Skin of body (tissue), 2 donors: ENCODE data around the gene CCL24. TPM values are rescaled to one million over a fixed set of nuclear protein-coding genes. Genes with fewer than 3 reads are reported as not detected.
A peak's percentile ranks its signal among the peaks of the same experiment; 100 is the strongest.
"Not testable (repeated sequence)": the region's sequence is repeated elsewhere in the genome, so short reads cannot be mapped to it uniquely, and the experiment has no call there.

Source experiments
- DNase-seq: peaks from one replicate; lab custom pipeline; 2025; lab: John Stamatoyannopoulos, UW
- total RNA-seq: library from RNA; depleted of rRNA; stranded (reverse); fragments of >200 nt; gene quantifications from one replicate; pipeline ENCODE4 v1.2.3, GENCODE V29; 2014

CCL24 gene
- total RNA-seq, 1 donor from 2014 or later, result 1.2 TPM

DNA sequence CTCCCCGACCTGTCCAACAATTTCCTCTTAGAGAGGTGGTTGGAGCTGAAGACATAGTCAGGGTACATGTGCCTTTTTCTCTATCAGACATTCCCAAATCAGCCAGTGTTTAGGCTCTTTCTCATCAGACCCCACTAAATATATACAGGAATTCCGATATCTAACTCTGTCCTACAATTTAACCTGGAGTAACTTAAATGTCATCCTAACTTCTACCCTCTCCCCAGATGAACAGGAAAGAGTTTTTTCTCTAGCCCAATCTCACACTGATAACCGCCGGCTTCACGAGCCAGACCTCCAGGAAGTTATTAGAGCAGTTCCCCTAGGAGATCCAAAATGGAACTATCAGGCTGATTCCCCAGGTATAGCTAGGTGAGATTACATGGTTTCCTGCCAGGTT, 30.5 kb downstream of the CCL24 start:
- DNase-seq, result not testable (repeated sequence)

DNA sequence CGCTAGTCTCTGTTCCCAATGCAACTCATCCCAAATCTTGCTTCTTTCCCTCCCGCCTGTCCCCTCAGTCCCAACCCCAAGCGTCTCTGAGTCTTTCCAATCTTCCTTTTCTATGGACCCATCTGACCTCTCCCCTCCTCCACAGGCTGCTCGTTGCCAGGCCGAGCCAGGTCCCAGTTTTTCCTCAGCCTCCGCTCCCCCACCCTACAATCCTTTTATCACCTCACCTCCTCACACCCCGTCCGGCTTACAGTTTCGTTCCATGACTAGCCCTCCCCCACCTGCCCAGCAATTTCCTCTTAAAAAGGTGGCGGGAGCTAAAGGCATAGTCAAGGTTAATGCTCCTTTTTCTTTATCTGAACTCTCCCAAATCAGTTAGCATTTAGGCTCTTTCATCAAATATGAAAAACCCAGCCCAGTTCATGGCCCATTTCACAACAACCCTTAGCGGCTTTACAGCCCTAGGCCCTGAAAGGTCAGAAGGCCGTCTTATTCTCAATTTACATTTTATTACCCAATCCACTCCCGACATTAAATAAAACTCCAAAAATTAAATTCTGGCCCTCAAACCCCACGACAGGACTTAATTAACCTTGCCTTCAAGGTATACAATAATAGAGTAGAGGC, 32.8 kb downstream of the CCL24 start:
- DNase-seq, result not testable (repeated sequence)

DNA sequence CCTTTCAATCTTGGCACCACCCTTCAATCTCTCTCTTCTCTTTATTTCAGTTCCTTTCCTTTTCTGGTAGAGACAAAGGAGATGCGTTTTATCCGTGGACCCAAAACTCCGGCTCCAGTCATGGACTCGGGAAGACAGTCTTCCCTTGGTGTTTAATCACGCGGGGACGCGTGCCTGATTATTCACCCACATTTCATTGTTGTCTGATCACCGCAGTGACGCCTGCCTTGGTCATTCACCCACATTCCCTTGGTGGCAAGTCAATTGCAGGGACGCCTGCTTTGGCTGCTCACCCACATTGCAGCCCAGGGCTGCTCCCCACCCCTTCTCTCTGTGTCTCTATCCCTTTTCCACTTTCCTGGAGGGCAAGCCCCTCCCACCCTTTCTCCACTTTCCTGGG, 34.1 kb downstream of the CCL24 start:
- DNase-seq, result not testable (repeated sequence)

DNA sequence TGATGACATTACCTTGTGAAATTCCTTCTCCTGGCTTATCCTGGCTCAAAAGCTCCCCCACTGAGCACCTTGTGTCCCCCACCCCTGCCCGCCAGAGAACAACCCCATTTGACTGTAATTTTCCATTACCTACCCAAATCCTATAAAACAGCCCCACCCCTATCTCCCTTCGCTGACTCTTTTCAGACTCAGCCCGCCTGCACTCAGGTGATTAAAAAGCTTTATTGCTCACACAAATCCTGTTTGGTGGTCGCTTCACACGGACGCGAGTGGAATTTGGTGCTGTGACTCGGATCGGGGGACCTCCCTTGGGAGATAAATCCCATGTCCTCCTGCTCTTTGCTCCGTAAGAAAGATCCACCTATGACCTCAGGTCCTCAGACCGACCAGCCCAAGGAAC, 34.6 kb downstream of the CCL24 start:
- not testable (repeated sequence) for DNase-seq

DNA sequence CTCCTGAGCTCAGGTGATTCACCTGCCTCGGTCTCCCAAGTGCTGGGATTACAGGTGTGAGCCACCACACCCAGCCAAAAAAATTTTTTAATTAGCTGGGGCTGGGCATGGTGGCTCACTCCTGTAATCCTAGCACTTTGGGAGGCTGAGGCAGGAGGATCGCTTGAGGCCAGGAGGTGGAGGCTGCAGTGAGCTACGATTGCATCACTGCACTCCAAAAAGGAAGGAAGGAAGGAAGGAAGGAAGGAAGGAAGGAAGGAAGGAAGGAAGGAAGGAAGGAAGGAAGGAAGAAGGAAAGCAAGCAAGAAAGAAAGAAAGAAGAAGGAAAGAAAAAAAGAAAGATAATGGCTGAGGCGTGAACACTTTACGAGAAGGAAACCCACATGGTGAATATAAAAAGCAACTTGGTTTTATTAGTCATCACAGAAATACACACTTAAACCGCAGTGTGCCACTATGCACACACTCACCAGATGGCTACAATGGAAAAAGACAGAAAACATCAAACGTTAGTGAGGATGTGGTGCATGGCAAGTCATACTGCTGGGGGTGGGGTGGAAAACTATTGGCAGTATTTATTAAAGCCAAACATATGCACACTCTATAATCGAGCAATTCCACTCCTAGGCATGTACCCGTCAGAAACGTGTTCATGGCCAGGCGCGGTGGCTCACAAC, 37.2 kb downstream of the CCL24 start:
- DNase-seq, result peak; percentile 57

DNA sequence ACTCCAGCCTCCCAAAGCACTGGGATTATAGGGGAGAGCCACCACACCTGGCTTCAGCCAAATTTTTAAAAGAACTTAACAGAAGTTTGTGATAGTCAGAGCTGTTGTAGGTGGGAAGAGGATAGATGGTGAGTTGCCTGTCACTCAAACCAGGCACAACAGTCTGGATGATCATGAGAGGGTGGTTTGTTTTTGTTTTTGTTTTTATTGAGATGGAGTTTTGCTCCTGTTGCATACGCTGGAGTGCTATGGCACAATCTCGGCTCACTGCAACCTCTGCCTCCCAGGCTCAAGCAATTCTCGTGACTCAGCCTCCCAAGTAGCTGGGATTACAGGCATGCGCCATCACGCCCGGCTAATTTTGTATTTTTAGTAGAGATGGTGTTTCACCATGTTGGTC, 39.6 kb downstream of the CCL24 start:
- not testable (repeated sequence) for DNase-seq

DNA sequence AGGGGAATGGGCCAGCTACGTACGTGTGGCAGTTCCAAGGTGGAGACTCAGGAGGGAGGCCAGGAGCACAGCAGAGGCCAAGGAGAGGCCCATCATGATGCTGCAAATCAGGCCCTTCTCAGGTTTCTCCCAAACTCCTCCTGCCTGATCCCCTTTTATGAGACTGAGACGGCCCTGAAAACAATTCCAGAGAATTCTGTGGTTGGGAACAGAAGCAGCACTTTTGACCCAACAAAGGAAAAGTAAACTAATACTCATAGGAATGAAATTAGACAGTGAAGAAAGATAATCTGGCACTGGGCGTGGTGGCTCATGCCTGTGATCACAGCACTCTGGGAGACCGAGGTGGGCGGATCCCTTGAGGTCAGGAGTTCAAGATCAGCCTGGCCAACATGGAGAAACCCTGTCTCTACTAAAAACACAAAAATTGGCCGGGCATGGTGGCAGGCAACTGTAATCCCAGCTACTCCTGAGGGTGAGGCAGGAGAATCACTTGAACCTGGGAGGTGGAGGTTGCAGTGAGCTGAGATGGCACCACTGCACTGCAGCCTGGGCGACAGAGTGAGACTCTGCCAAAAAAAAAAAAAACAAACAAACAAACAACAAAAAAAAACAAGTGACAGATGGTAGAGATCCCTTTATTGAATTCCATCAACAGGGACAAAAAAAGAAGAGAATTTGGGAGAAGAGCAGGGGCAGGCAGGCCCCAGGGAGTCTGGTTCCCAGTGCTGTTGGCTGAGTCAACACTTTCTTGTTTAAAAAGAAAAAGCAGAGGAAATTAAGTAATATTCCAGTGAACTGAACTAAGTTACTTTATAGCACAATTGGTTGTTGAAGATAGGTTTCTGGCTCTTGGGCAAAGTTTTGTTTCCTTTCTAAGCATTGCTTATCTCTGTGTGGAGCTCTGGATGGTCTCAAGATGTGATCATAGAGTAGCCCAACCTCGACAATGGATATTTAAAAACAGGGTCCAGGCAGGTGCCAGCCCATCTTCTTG, 41.2 kb downstream of the CCL24 start, which contains the start of gene CCL26:
Gene CCL26 (minus strand): TSS at position 131 of the 997 bp plus-strand sequence. CDS start 35 bp downstream, at position 96.
- DNase-seq, result no peak

DNA sequence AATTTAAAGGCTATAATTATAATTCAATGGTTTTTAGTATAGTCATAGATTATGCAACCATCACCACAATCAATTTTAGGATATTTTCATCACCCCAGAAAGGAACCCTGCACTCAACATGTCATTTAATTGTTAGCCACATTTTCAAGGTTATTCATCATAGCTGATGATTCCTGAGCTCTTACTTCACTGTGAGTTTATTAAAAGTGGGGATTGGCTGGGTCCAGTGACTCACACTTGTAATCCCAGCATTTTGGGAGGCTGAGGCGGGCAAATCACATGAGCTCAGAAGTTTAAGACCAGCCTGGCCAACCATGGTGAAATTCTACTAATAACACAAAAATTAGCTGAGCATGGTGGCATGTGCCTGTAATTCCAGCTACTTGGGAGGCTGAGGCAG, 42.4 kb downstream of the CCL24 start:
- DNase-seq, result no peak

DNA sequence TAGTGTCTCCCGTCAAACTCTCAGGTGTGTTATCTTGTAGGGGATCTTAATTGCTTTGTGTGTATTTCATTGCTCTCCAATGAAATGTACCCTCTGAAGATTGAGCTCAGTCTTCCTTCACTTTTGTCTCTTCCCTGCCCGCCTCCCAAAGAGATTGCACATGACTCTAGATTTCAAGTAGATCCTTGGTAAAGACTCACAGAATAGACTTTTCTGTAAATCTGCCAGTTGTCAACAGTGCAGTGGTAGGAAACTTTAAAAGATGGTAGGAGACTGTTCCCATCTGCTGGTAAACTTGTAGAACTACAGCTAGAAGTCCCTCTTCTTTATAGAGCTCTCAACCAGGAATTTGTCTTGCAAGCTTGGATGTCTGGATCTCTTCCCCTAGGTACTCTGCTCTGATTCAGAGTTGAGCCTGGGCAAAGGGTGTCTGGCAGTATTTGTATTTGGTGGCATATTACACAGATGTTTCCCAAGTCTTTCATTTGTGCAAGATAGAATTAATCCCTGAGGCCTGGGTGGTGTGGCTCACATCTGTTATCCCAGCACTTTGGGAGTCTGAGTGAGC, 51.2 kb downstream of the CCL24 start:
- DNase-seq, result peak; percentile 76

DNA sequence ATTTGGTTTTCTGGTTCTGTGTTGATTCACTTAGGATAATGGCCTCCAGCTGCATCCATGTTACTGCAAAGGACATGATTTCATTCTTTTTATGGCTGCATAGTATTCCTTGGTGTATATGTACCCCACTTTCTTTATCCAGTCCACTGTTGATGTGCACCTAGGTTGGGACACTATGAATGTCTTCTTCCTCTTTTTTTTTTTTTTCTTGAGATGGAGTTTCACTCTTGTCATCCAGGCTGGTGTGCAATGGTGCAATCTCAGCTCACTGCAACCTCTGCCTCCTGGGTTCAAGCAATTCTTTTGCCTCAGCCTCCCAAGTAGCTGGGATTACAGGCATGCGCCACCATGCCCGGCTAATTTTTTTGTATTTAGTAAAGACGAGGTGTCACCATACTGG, 51.8 kb downstream of the CCL24 start:
- not testable (repeated sequence) for DNase-seq

Other genes starting within 250 kb of the CCL24 start
- 11.8 TPM for gene HIP1, start 74.9 kb downstream of the CCL24 start, total RNA-seq
- gene CCL26, start 41.6 kb downstream of the CCL24 start, total RNA-seq, result 0.69 TPM
- 12.0 TPM for gene RHBDD2, start 65.2 kb upstream of the CCL24 start, total RNA-seq
- 45.6 TPM for gene POR, start 101.3 kb upstream of the CCL24 start, total RNA-seq
- 24.2 TPM for gene TMEM120A, start 180.8 kb upstream of the CCL24 start, total RNA-seq
- gene STYXL1, start 234.2 kb upstream of the CCL24 start, total RNA-seq, result 20.1 TPM
- gene MDH2, start 234.3 kb upstream of the CCL24 start, total RNA-seq, result 53.1 TPM